Fibroblast of lung (primary cell): ENCODE measurements around the gene FAM13A. TPM values are rescaled to one million over a fixed set of nuclear protein-coding genes. Genes with fewer than 3 reads are reported as not detected.

Source experiments
- DNase-seq, 2 donors: peaks; one replicate each; pipeline versions ENCODE4 v3.0.0 to v3.0.0-alpha.2; 2010; ENCODE audit warnings: low read depth in 2 of 2
- H2AFZ ChIP-seq: 2 replicates; pipeline ENCODE4 v1.5.1; 2012; ENCODE audit warnings: low read length, control low read depth, inconsistent platforms
- H3K27ac ChIP-seq: 2 replicates; pipeline ENCODE4 v1.5.1; 2011; ENCODE audit warnings: low read length, control low read depth; ENCODE audit not compliant: insufficient read depth
- H3K27me3 ChIP-seq: 2 replicates; pipeline ENCODE4 v1.5.1; 2011; ENCODE audit warnings: mild to moderate bottlenecking, low read length; ENCODE audit not compliant: control insufficient read depth, insufficient read depth
- H3K36me3 ChIP-seq: 2 replicates; pipeline ENCODE4 v1.5.1; 2011; ENCODE audit warnings: low read length; ENCODE audit not compliant: control insufficient read depth, insufficient read depth
- H3K4me1 ChIP-seq: 2 replicates; pipeline ENCODE4 v1.5.1; 2011; ENCODE audit warnings: low read length; ENCODE audit not compliant: control insufficient read depth, insufficient read depth; ENCODE audit errors: extremely low read depth
- H3K4me2 ChIP-seq: 2 replicates; pipeline ENCODE4 v1.5.1; 2011; ENCODE audit warnings: low read length, control low read depth; ENCODE audit not compliant: insufficient read depth; ENCODE audit errors: extremely low read depth
- H3K4me3 ChIP-seq, 4 experiments: fragments of 200-600 bp in 1 of 4; sonication (generic) in 1 of 4; replicated peaks in 1 of 4; 2 replicates each; pipeline ENCODE4 v1.5.1; 2011 to 2016; ENCODE audit warnings: low read length in 4 of 4, low read depth in 3 of 4, mild to moderate bottlenecking in 3 of 4, control low read depth in 2 of 4, inconsistent platforms in 1 of 4, mixed read lengths in 1 of 4; ENCODE audit not compliant: insufficient read depth in 1 of 4; ENCODE audit errors: control extremely low read depth in 1 of 4
- H3K79me2 ChIP-seq: 2 replicates; pipeline ENCODE4 v1.5.1; 2012; ENCODE audit warnings: mild to moderate bottlenecking, low read length, inconsistent platforms; ENCODE audit not compliant: control insufficient read depth, insufficient read depth
- H3K9ac ChIP-seq: 2 replicates; pipeline ENCODE4 v1.5.1; 2011; ENCODE audit warnings: mild to moderate bottlenecking, low read length, control low read depth; ENCODE audit not compliant: insufficient read depth
- H3K9me3 ChIP-seq: 2 replicates; pipeline ENCODE4 v1.5.1; 2012; ENCODE audit warnings: low read depth, low read length; ENCODE audit not compliant: control insufficient read depth, insufficient read depth
- H4K20me1 ChIP-seq: 2 replicates; pipeline ENCODE4 v1.5.1; 2011; ENCODE audit warnings: low read length; ENCODE audit not compliant: control insufficient read depth, insufficient read depth; ENCODE audit errors: extremely low read depth
- EZH2 ChIP-seq: IDR thresholded peaks from 2 replicates; pipeline ENCODE4 v1.5.1; 2012; ENCODE audit warnings: low read length, control low read depth, mild to moderate bottlenecking; ENCODE audit errors: missing control alignments
- polyA plus RNA-seq, 2 donors: library from polyadenylated mRNA; depleted of rRNA in 1 of 2; stranded (reverse) in 1 of 2; unstranded in 1 of 2; fragments of >200 nt; gene quantifications; 2 replicates each; pipeline ENCODE4 v1.2.1, GENCODE V29; 2011 to 2012; ENCODE audit warnings: missing spikeins in 1 of 2
- total RNA-seq: library from RNA; depleted of rRNA; stranded (reverse); fragments of >200 nt; gene quantifications from 2 replicates; pipeline ENCODE4 v1.2.1, GENCODE V29; 2014
- TF ChIP-seq, protein P1 (sequence below), 2 donors: IDR thresholded peaks in 1 of 2; conservative IDR thresholded peaks in 1 of 2; 1 replicate in 1 of 2; 2 replicates in 1 of 2; pipeline ENCODE4 v1.5.1; 2011 to 2012; ENCODE audit warnings: low read length in 2 of 2, control low read depth in 1 of 2, inconsistent platforms in 1 of 2, low read depth in 1 of 2, mild to moderate bottlenecking in 1 of 2

The FAM13A gene
- total and polyA plus RNA-seq, 2 donors (not counting 1 experiment from before 2014, with no cell fraction given): 14.3 to 23.9 TPM

GRCh38 chr4:88953400-88953799, 103.6 kb downstream of the FAM13A start:
- Histone ChIP-seq H2AFZ (no peak overlapping the region), H3K36me3 (no peaks in the 10 kb centered on the region), H3K9me3 (no peaks in the 10 kb centered on the region), H3K27ac (no peak overlapping the region), H3K4me1 (no peaks in the 10 kb centered on the region), H3K4me3 (no peak overlapping the region), H3K4me2 (no peak overlapping the region), H3K27me3 (no peaks in the 10 kb centered on the region), H3K9ac (no peak overlapping the region), H4K20me1 (no peaks in the 10 kb centered on the region), H3K79me2 (no peaks in the 10 kb centered on the region)
- TF ChIP-seq, protein P1, sequence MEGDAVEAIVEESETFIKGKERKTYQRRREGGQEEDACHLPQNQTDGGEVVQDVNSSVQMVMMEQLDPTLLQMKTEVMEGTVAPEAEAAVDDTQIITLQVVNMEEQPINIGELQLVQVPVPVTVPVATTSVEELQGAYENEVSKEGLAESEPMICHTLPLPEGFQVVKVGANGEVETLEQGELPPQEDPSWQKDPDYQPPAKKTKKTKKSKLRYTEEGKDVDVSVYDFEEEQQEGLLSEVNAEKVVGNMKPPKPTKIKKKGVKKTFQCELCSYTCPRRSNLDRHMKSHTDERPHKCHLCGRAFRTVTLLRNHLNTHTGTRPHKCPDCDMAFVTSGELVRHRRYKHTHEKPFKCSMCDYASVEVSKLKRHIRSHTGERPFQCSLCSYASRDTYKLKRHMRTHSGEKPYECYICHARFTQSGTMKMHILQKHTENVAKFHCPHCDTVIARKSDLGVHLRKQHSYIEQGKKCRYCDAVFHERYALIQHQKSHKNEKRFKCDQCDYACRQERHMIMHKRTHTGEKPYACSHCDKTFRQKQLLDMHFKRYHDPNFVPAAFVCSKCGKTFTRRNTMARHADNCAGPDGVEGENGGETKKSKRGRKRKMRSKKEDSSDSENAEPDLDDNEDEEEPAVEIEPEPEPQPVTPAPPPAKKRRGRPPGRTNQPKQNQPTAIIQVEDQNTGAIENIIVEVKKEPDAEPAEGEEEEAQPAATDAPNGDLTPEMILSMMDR (conservative IDR thresholded peaks at IDR 0.05 in 1 of 2, IDR thresholded peaks at IDR 0.05 in 1 of 2; ENCODE audit: low read depth in 1 of 2, low read length in 2 of 2): no peak
- TF ChIP-seq EZH2: no peak
- DNase-seq: peak in 1 of 2 donors; percentile 35

- TF ChIP-seq, protein P1 (conservative IDR thresholded peaks at IDR 0.05 in 1 of 2, IDR thresholded peaks at IDR 0.05 in 1 of 2; ENCODE audit: low read depth in 1 of 2, low read length in 2 of 2): no peak
- no peak for TF ChIP-seq EZH2
- no peaks in the 10 kb centered on the region for H4K20me1 ChIP-seq
- H3K79me2 ChIP-seq: no peaks in the 10 kb centered on the region
- DNase-seq: peak in 1 of 2 donors; percentile 53
- H2AFZ ChIP-seq: no peak overlapping the region
- no peaks in the 10 kb centered on the region for H3K27me3 ChIP-seq
- H3K27ac ChIP-seq: no peak overlapping the region
- no peaks in the 10 kb centered on the region for H3K36me3 ChIP-seq
- H3K9me3 ChIP-seq: no peaks in the 10 kb centered on the region
- no peak overlapping the region for H3K4me2 ChIP-seq
- no peak overlapping the region for H3K4me3 ChIP-seq
- no peak overlapping the region for H3K9ac ChIP-seq
- H3K4me1 ChIP-seq: no peaks in the 10 kb centered on the region
Observed at GRCh38 chr4:88952081-88952480, 104.9 kb downstream of the FAM13A start.

GRCh38 chr4:88949605-88950004, 107.4 kb downstream of the FAM13A start:
- H4K20me1 ChIP-seq: no peaks in the 10 kb centered on the region
- H3K79me2 ChIP-seq: no peaks in the 10 kb centered on the region
- H3K9me3 ChIP-seq: no peaks in the 10 kb centered on the region
- H3K4me3 ChIP-seq: no peak overlapping the region
- TF ChIP-seq EZH2: no peak
- TF ChIP-seq, protein P1 (conservative IDR thresholded peaks at IDR 0.05 in 1 of 2, IDR thresholded peaks at IDR 0.05 in 1 of 2; ENCODE audit: low read depth in 1 of 2, low read length in 2 of 2): no peak
- no peaks in the 10 kb centered on the region for H3K36me3 ChIP-seq
- H3K4me1 ChIP-seq: no peaks in the 10 kb centered on the region
- H3K9ac ChIP-seq: no peak overlapping the region
- H3K27ac ChIP-seq: no peak overlapping the region
- H3K27me3 ChIP-seq: no peaks in the 10 kb centered on the region
- H2AFZ ChIP-seq: no peak overlapping the region
- no peak for DNase-seq
- no peak overlapping the region for H3K4me2 ChIP-seq
